NAMALWA (cell line): ENCODE data around the gene SYF2.
"Not testable (repeated sequence)": the region's sequence is repeated elsewhere in the genome, so short reads cannot be mapped to it uniquely, and the experiment has no call there.

Experiments
- DNase-seq: peaks from one replicate; pipeline ENCODE4 v3.0.0-alpha.2; 2015; ENCODE audit warnings: low spot score

SYF2 gene

GRCh38 chr1:25232027-25232865, at the start of gene SYF2:
Gene SYF2, minus strand, starts transcription at chr1:25232502. Its CDS starts 35 bp downstream, at chr1:25232467.
- peak; percentile 98 for DNase-seq

- not testable (repeated sequence) for DNase-seq
Observed at GRCh38 chr1:25279693-25280111, 47.4 kb upstream of the SYF2 start.

GRCh38 chr1:25278790-25279189, 46.5 kb upstream of the SYF2 start:
- not testable (repeated sequence) for DNase-seq

GRCh38 chr1:25278358-25278757, 46.1 kb upstream of the SYF2 start:
- not testable (repeated sequence) for DNase-seq

GRCh38 chr1:25277295-25277694, 45.0 kb upstream of the SYF2 start:
- not testable (repeated sequence) for DNase-seq

GRCh38 chr1:25275648-25276047, 43.3 kb upstream of the SYF2 start:
- not testable (repeated sequence) for DNase-seq

- not testable (repeated sequence) for DNase-seq
Observed at GRCh38 chr1:25272238-25272637, 39.9 kb upstream of the SYF2 start, which contains the start of gene RHD. Gene RHD, plus strand, starts transcription at chr1:25272509. Its CDS starts 39 bp downstream, at chr1:25272548.

- not testable (repeated sequence) for DNase-seq
Observed at GRCh38 chr1:25268143-25268760, 36.0 kb upstream of the SYF2 start.

- peak; percentile 90 for DNase-seq
Observed at GRCh38 chr1:25267288-25268142, 35.2 kb upstream of the SYF2 start.

GRCh38 chr1:25266554-25267287, 34.4 kb upstream of the SYF2 start:
- DNase-seq = peak; percentile 62

GRCh38 chr1:25260336-25260735, 28.0 kb upstream of the SYF2 start:
- DNase-seq = not testable (repeated sequence)

GRCh38 chr1:25259813-25260212, 27.5 kb upstream of the SYF2 start:
- peak; percentile 38 for DNase-seq

GRCh38 chr1:25257196-25257595, 24.9 kb upstream of the SYF2 start:
- no peak for DNase-seq

- DNase-seq = no peak
Observed at GRCh38 chr1:25256578-25256965, 24.3 kb upstream of the SYF2 start.

- DNase-seq = no peak
Observed at GRCh38 chr1:25255706-25256577, 23.6 kb upstream of the SYF2 start.

- no peak for DNase-seq
Observed at GRCh38 chr1:25253911-25254310, 21.6 kb upstream of the SYF2 start.

GRCh38 chr1:25247829-25248754, 15.8 kb upstream of the SYF2 start:
- no peak for DNase-seq

GRCh38 chr1:25247024-25247828, 14.9 kb upstream of the SYF2 start, which contains the start of gene RSRP1:
Gene RSRP1, minus strand, starts transcription at chr1:25247454. Its CDS starts 491 bp downstream, at chr1:25246963.
- peak; percentile 100 for DNase-seq
